ENCODE results near the gene TBP. TPM values are rescaled to one million over a fixed set of nuclear protein-coding genes. Genes with fewer than 3 reads are reported as not detected.

TBP gene
- total RNA-seq, 3 donors from 2014 or later, result 14.7 to 23.6 (median 20.6) TPM

- intact Hi-C loops (cut with DNase I; ENCODE audit: low total_unique reads), result no loop called here
- DNase-seq (ENCODE audit: low spot score in 2 of 2), result no peak
- Histone ChIP-seq H3K27me3 (no peaks in the 10 kb centered on the region), H3K36me3 (no peaks in the 10 kb centered on the region), H3K4me1 (peaks cover 7 to 27% of the 10 kb centered on the region in 2 donors), H3K4me3 (peak overlapping the region; percentile 79 to 98 (median 95)), H3K27ac (peak overlapping the region; percentile 93 to 98), H3K9me3 (no peaks in the 10 kb centered on the region)
- no peak for TF ChIP-seq CTCF (IDR thresholded peaks at IDR 0.05)
- no peak for TF ChIP-seq POLR2A (IDR thresholded peaks at IDR 0.05)
- TF ChIP-seq POLR2AphosphoS5 (IDR thresholded peaks at IDR 0.05), result no peak
These were observed 598 bp downstream of the TBP start for GRCh38 chr6:170554796-170555137.

- intact Hi-C loops (cut with DNase I; ENCODE audit: low total_unique reads), result no loop called here
- Histone ChIP-seq H3K4me3 (peak overlapping the region; percentile 79 to 98 (median 95)), H3K4me1 (peaks cover 7 to 25% of the 10 kb centered on the region in 2 donors), H3K27ac (no peak overlapping the region), H3K27me3 (no peaks in the 10 kb centered on the region), H3K36me3 (no peaks in the 10 kb centered on the region), H3K9me3 (no peaks in the 10 kb centered on the region)
- TF ChIP-seq POLR2A (IDR thresholded peaks at IDR 0.05) (no peak), POLR2AphosphoS5 (IDR thresholded peaks at IDR 0.05) (no peak), CTCF (IDR thresholded peaks at IDR 0.05) (no peak)
- DNase-seq (ENCODE audit: low spot score in 2 of 2), result no peak
These were observed 1.1 kb downstream of the TBP start for GRCh38 chr6:170555305-170555704.

GRCh38 chr6:170561555-170561954 lies 7.4 kb downstream of the TBP start:
- TF ChIP-seq POLR2A (IDR thresholded peaks at IDR 0.05) (no peak), CTCF (IDR thresholded peaks at IDR 0.05) (no peak), POLR2AphosphoS5 (IDR thresholded peaks at IDR 0.05) (no peak)
- intact Hi-C loops (cut with DNase I; ENCODE audit: low total_unique reads), result no loop called here
- H3K36me3 ChIP-seq, result no peaks in the 10 kb centered on the region
- DNase-seq (ENCODE audit: low spot score in 2 of 2), result no peak
- no peaks in the 10 kb centered on the region for H3K4me1 ChIP-seq
- no peaks in the 10 kb centered on the region for H3K27me3 ChIP-seq
- H3K27ac ChIP-seq, result no peak overlapping the region
- H3K9me3 ChIP-seq, result no peaks in the 10 kb centered on the region
- no peak overlapping the region for H3K4me3 ChIP-seq

- Histone ChIP-seq H3K4me1 (no peaks in the 10 kb centered on the region), H3K27me3 (no peaks in the 10 kb centered on the region), H3K27ac (no peak overlapping the region), H3K4me3 (no peak overlapping the region), H3K36me3 (no peaks in the 10 kb centered on the region), H3K9me3 (no peaks in the 10 kb centered on the region)
- intact Hi-C loops (cut with DNase I; ENCODE audit: low total_unique reads), result no loop called here
- TF ChIP-seq POLR2A (IDR thresholded peaks at IDR 0.05) (no peak), POLR2AphosphoS5 (IDR thresholded peaks at IDR 0.05) (no peak), CTCF (IDR thresholded peaks at IDR 0.05) (no peak)
- DNase-seq (ENCODE audit: low spot score in 2 of 2), result no peak
These were observed 10.9 kb downstream of the TBP start for GRCh38 chr6:170564936-170565530.

GRCh38 chr6:170572704-170573466 lies 18.7 kb downstream of the TBP start:
- no peak for TF ChIP-seq POLR2AphosphoS5 (IDR thresholded peaks at IDR 0.05)

More at GRCh38 chr6:170572704-170573466, 18.7 kb downstream of the TBP start:
- no peaks in the 10 kb centered on the region for H3K27me3 ChIP-seq
- no peak for DNase-seq (ENCODE audit: low spot score in 2 of 2)
- H3K9me3 ChIP-seq, result no peaks in the 10 kb centered on the region
- no peaks in the 10 kb centered on the region for H3K36me3 ChIP-seq
- no peak overlapping the region for H3K4me3 ChIP-seq
- intact Hi-C loops (cut with DNase I; ENCODE audit: low total_unique reads), result no loop called here
- no peaks in the 10 kb centered on the region for H3K4me1 ChIP-seq
- H3K27ac ChIP-seq, result no peak overlapping the region

Data from breast epithelium (tissue), 4 donors.